Measurements from ENCODE around the gene PDIA5.

DNA sequence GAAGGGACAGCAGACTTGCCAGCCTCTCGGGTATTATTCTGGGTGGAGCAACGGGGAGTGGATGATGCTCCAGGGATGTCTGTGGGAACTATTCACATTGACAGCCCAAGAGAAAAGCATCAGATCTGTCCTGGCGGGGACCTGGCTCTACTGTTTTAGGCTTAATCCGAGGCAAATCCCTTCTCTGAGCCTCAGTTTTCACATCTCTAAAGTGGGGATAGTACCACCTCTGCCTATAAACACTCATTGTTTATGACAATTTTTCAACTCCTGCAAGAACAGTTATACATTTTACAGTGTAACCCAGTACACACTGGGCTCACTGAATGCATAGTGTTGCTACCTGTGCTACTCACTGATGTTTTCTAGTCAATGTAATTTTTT is 9.3 kb downstream of the PDIA5 start:
- TF ChIP-seq, protein P1, sequence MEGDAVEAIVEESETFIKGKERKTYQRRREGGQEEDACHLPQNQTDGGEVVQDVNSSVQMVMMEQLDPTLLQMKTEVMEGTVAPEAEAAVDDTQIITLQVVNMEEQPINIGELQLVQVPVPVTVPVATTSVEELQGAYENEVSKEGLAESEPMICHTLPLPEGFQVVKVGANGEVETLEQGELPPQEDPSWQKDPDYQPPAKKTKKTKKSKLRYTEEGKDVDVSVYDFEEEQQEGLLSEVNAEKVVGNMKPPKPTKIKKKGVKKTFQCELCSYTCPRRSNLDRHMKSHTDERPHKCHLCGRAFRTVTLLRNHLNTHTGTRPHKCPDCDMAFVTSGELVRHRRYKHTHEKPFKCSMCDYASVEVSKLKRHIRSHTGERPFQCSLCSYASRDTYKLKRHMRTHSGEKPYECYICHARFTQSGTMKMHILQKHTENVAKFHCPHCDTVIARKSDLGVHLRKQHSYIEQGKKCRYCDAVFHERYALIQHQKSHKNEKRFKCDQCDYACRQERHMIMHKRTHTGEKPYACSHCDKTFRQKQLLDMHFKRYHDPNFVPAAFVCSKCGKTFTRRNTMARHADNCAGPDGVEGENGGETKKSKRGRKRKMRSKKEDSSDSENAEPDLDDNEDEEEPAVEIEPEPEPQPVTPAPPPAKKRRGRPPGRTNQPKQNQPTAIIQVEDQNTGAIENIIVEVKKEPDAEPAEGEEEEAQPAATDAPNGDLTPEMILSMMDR (IDR thresholded peaks at IDR 0.05) = no peak
- no peak for TF ChIP-seq POLR2AphosphoS5 (IDR thresholded peaks at IDR 0.05)
- TF ChIP-seq EP300 (IDR thresholded peaks at IDR 0.05) = no peak
- TF ChIP-seq POLR2A (IDR thresholded peaks at IDR 0.05) = no peak
